ENCODE measurements around the gene ANGPTL1.

Gene ANGPTL1

GRCh38 chr1:178847396-178847849 is 23.5 kb downstream of the ANGPTL1 start:
- H3K4me3 ChIP-seq (ENCODE audit: low read depth, low read length), result no peak overlapping the region
- TF ChIP-seq MYC (IDR thresholded peaks at IDR 0.05; ENCODE audit: low read depth, low read length) (no peak), POLR2A (IDR thresholded peaks at IDR 0.05; ENCODE audit: extremely low read depth, insufficient read length) (no peak)
- TF ChIP-seq, protein P1, sequence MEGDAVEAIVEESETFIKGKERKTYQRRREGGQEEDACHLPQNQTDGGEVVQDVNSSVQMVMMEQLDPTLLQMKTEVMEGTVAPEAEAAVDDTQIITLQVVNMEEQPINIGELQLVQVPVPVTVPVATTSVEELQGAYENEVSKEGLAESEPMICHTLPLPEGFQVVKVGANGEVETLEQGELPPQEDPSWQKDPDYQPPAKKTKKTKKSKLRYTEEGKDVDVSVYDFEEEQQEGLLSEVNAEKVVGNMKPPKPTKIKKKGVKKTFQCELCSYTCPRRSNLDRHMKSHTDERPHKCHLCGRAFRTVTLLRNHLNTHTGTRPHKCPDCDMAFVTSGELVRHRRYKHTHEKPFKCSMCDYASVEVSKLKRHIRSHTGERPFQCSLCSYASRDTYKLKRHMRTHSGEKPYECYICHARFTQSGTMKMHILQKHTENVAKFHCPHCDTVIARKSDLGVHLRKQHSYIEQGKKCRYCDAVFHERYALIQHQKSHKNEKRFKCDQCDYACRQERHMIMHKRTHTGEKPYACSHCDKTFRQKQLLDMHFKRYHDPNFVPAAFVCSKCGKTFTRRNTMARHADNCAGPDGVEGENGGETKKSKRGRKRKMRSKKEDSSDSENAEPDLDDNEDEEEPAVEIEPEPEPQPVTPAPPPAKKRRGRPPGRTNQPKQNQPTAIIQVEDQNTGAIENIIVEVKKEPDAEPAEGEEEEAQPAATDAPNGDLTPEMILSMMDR (IDR thresholded peaks at IDR 0.05; ENCODE audit: low read depth, low read length), result no peak
- no peak for DNase-seq (ENCODE audit: low read depth)

DNA sequence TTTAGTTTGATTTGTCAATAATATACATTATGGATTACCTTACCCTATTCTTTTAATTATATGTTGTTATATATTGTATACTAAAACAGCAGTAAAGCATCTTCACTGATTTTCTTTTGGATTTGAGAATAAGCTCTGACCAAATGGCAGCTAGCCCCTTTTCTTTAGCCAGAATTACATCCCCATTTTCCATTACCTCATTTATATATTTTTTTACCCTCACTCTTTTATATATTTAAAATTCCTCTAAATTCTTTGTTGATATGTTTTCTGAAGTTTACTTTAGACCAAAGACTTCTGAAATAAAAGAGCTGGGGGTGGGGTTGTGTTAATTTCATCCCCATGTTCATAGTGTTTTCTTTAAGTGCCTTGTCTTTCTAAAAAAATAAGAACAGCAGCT is 24.6 kb downstream of the ANGPTL1 start:
- DNase-seq (ENCODE audit: low read depth), result no peak
- TF ChIP-seq POLR2A (IDR thresholded peaks at IDR 0.05; ENCODE audit: extremely low read depth, insufficient read length), result no peak
- no peak for TF ChIP-seq MAX (IDR thresholded peaks at IDR 0.05; ENCODE audit: low read depth, low read length)
- TF ChIP-seq, protein P1 (IDR thresholded peaks at IDR 0.05; ENCODE audit: low read depth, low read length), result no peak
- no peak for TF ChIP-seq MYC (IDR thresholded peaks at IDR 0.05; ENCODE audit: low read depth, low read length)
- H3K4me3 ChIP-seq (ENCODE audit: low read depth, low read length), result no peak overlapping the region

GRCh38 chr1:178844436-178844835 is 26.4 kb downstream of the ANGPTL1 start:
- no peak overlapping the region for H3K4me3 ChIP-seq (ENCODE audit: low read depth, low read length)
- TF ChIP-seq MYC (IDR thresholded peaks at IDR 0.05; ENCODE audit: low read depth, low read length) (no peak), MAX (IDR thresholded peaks at IDR 0.05; ENCODE audit: low read depth, low read length) (no peak), POLR2A (IDR thresholded peaks at IDR 0.05; ENCODE audit: extremely low read depth, insufficient read length) (no peak)
- TF ChIP-seq, protein P1 (IDR thresholded peaks at IDR 0.05; ENCODE audit: low read depth, low read length), result no peak
- no peak for DNase-seq (ENCODE audit: low read depth)

- no peak for TF ChIP-seq POLR2A (IDR thresholded peaks at IDR 0.05; ENCODE audit: extremely low read depth, insufficient read length)
- no peak for TF ChIP-seq MAX (IDR thresholded peaks at IDR 0.05; ENCODE audit: low read depth, low read length)
- TF ChIP-seq MYC (IDR thresholded peaks at IDR 0.05; ENCODE audit: low read depth, low read length), result no peak
- TF ChIP-seq, protein P1 (IDR thresholded peaks at IDR 0.05; ENCODE audit: low read depth, low read length), result no peak
- no peak overlapping the region for H3K4me3 ChIP-seq (ENCODE audit: low read depth, low read length)
- DNase-seq (ENCODE audit: low read depth), result no peak
These were observed 45.7 kb downstream of the ANGPTL1 start for GRCh38 chr1:178825167-178825566.

- no peak overlapping the region for H3K4me3 ChIP-seq (ENCODE audit: low read depth, low read length)
- DNase-seq (ENCODE audit: low read depth), result no peak
- TF ChIP-seq, protein P1 (IDR thresholded peaks at IDR 0.05; ENCODE audit: low read depth, low read length), result no peak
- TF ChIP-seq POLR2A (IDR thresholded peaks at IDR 0.05; ENCODE audit: extremely low read depth, insufficient read length) (no peak), MYC (IDR thresholded peaks at IDR 0.05; ENCODE audit: low read depth, low read length) (no peak), MAX (IDR thresholded peaks at IDR 0.05; ENCODE audit: low read depth, low read length) (no peak)
These were observed 49.6 kb downstream of the ANGPTL1 start for GRCh38 chr1:178821134-178821866.
